ENCODE measurements around the gene CCDC7. TPM values are rescaled to one million over a fixed set of nuclear protein-coding genes. Genes with fewer than 3 reads are reported as not detected.
"Not testable (repeated sequence)": the region's sequence is repeated elsewhere in the genome, so short reads cannot be mapped to it uniquely, and the experiment has no call there.

CCDC7 gene
- total RNA-seq, 1 experiment from 2014 or later, result 6.9 TPM

GRCh38 chr10:32540691-32541470 is 94.9 kb downstream of the CCDC7 start:
- no peaks in the 10 kb centered on the region for H3K9me2 ChIP-seq (ENCODE audit: insufficient read depth)
- no peaks in the 10 kb centered on the region for H4K20me1 ChIP-seq (ENCODE audit: insufficient read depth)
- H3K4me3 ChIP-seq, result no peak overlapping the region
- POLR2A ChIA-PET (ENCODE audit: unreplicated experiment), result no interaction called here
- no peaks in the 10 kb centered on the region for H3K27me3 ChIP-seq (ENCODE audit: insufficient read depth, low read depth)
- CTCF ChIA-PET, result no interaction called here
- H3K9me3 ChIP-seq (ENCODE audit: insufficient read depth, low read depth), result no peaks in the 10 kb centered on the region
- H3K36me3 ChIP-seq (ENCODE audit: low read depth), result no peaks in the 10 kb centered on the region
- no peaks in the 10 kb centered on the region for H3K79me2 ChIP-seq (ENCODE audit: low read depth)
- intact Hi-C loops (cut with micrococcal nuclease; ENCODE audit: unreplicated experiment), result no loop called here
- DNase-seq, result no peak
- BruUV-seq (replicated peaks), result no TSS peak
- no peak overlapping the region for H3K27ac ChIP-seq
- no peak overlapping the region for H2AFZ ChIP-seq
- no peak overlapping the region for H3K4me2 ChIP-seq
- TF ChIP-seq CTCF (conservative IDR thresholded peaks at IDR 0.05) (no peak), EZH2 (IDR thresholded peaks at IDR 0.05; ENCODE audit: low read depth) (no peak)
- H3F3A ChIP-seq (ENCODE audit: insufficient read depth, low read depth), result no peaks in the 10 kb centered on the region
- H3K4me1 ChIP-seq (replicated peaks; ENCODE audit: insufficient read depth), result no peaks in the 10 kb centered on the region

GRCh38 chr10:32548208-32548607 is 102.3 kb downstream of the CCDC7 start:
- ChIA-PET CTCF (no interaction called here), POLR2A (ENCODE audit: unreplicated experiment) (no interaction called here)
- no peak overlapping the region for H3K4me3 ChIP-seq
- no peak overlapping the region for H3K4me2 ChIP-seq
- H3K4me1 ChIP-seq (replicated peaks; ENCODE audit: insufficient read depth), result no peaks in the 10 kb centered on the region
- no peaks in the 10 kb centered on the region for H3K36me3 ChIP-seq (ENCODE audit: low read depth)
- intact Hi-C loops (cut with micrococcal nuclease; ENCODE audit: unreplicated experiment), result no loop called here
- no peaks in the 10 kb centered on the region for H3K9me3 ChIP-seq (ENCODE audit: insufficient read depth, low read depth)
- no peak overlapping the region for H3K27ac ChIP-seq
- no peaks in the 10 kb centered on the region for H3F3A ChIP-seq (ENCODE audit: insufficient read depth, low read depth)
- no TSS peak for BruUV-seq (replicated peaks)
- no peaks in the 10 kb centered on the region for H3K79me2 ChIP-seq (ENCODE audit: low read depth)
- H4K20me1 ChIP-seq (ENCODE audit: insufficient read depth), result no peaks in the 10 kb centered on the region
- TF ChIP-seq EZH2 (IDR thresholded peaks at IDR 0.05; ENCODE audit: low read depth) (no peak), CTCF (conservative IDR thresholded peaks at IDR 0.05) (no peak)
- DNase-seq, result no peak
- H3K9me2 ChIP-seq (ENCODE audit: insufficient read depth), result no peaks in the 10 kb centered on the region
- no peaks in the 10 kb centered on the region for H3K27me3 ChIP-seq (ENCODE audit: insufficient read depth, low read depth)
- H2AFZ ChIP-seq, result no peak overlapping the region

GRCh38 chr10:32556783-32557395 is 110.9 kb downstream of the CCDC7 start:
- Histone ChIP-seq H3K9me2 (ENCODE audit: insufficient read depth) (no peaks in the 10 kb centered on the region), H3K4me3 (no peak overlapping the region), H3K4me1 (replicated peaks; ENCODE audit: insufficient read depth) (no peaks in the 10 kb centered on the region), H4K20me1 (ENCODE audit: insufficient read depth) (no peaks in the 10 kb centered on the region), H3F3A (ENCODE audit: insufficient read depth, low read depth) (no peaks in the 10 kb centered on the region), H3K27ac (no peak overlapping the region), H2AFZ (no peak overlapping the region), H3K4me2 (no peak overlapping the region), H3K9me3 (ENCODE audit: insufficient read depth, low read depth) (no peaks in the 10 kb centered on the region), H3K27me3 (ENCODE audit: insufficient read depth, low read depth) (no peaks in the 10 kb centered on the region), H3K79me2 (ENCODE audit: low read depth) (no peaks in the 10 kb centered on the region), H3K36me3 (ENCODE audit: low read depth) (no peaks in the 10 kb centered on the region)
- no peak for TF ChIP-seq CTCF (conservative IDR thresholded peaks at IDR 0.05)
- no peak for TF ChIP-seq EZH2 (IDR thresholded peaks at IDR 0.05; ENCODE audit: low read depth)
- POLR2A ChIA-PET (ENCODE audit: unreplicated experiment), result interaction anchor here (0.7 kb wide), 1 partner anchor 14 kb away, joined by 5 read pairs; no protein-coding TSS in a partner anchor
- intact Hi-C loops (cut with micrococcal nuclease; ENCODE audit: unreplicated experiment), result no loop called here
- CTCF ChIA-PET, result no interaction called here
- DNase-seq, result no peak
- BruUV-seq (replicated peaks), result no TSS peak

- H3K27me3 ChIP-seq (ENCODE audit: insufficient read depth, low read depth); H3K36me3 ChIP-seq (ENCODE audit: low read depth); intact Hi-C loops (cut with micrococcal nuclease; ENCODE audit: unreplicated experiment); H3K4me3 ChIP-seq; H4K20me1 ChIP-seq (ENCODE audit: insufficient read depth); H3K4me2 ChIP-seq; POLR2A ChIA-PET (ENCODE audit: unreplicated experiment); H3K27ac ChIP-seq; H2AFZ ChIP-seq; H3K9me3 ChIP-seq (ENCODE audit: insufficient read depth, low read depth); H3K9me2 ChIP-seq (ENCODE audit: insufficient read depth); CTCF ChIA-PET; H3K79me2 ChIP-seq (ENCODE audit: low read depth); H3K4me1 ChIP-seq (replicated peaks; ENCODE audit: insufficient read depth); BruUV-seq (replicated peaks); H3F3A ChIP-seq (ENCODE audit: insufficient read depth, low read depth); DNase-seq: not testable (repeated sequence)
Observed at GRCh38 chr10:32562695-32563094, 116.8 kb downstream of the CCDC7 start.
